GM21515 (cell line): ENCODE results near the gene ZNF433.
"Not testable (repeated sequence)": the region's sequence is repeated elsewhere in the genome, so short reads cannot be mapped to it uniquely, and the experiment has no call there.

ENCODE experiments used
- ATAC-seq: cut with Tn5 transposase; IDR thresholded peaks from one replicate; pipeline ENCODE4 v1.9.1; 2021; ENCODE audit not compliant: unreplicated experiment

ZNF433 gene

GRCh38 chr19:11991921-11992320 lies 43.6 kb downstream of the ZNF433 start:
- not testable (repeated sequence) for ATAC-seq

- ATAC-seq, result no peak
Observed at GRCh38 chr19:11989112-11989456, 46.4 kb downstream of the ZNF433 start.

- peak; percentile 72 for ATAC-seq
Observed at GRCh38 chr19:11987405-11988281, 47.8 kb downstream of the ZNF433 start.

- no peak for ATAC-seq
Observed at GRCh38 chr19:11986754-11987153, 48.7 kb downstream of the ZNF433 start.

GRCh38 chr19:11984986-11985385 lies 50.5 kb downstream of the ZNF433 start:
- no peak for ATAC-seq

- no peak for ATAC-seq
Observed at GRCh38 chr19:11982526-11982925, 53.0 kb downstream of the ZNF433 start.

GRCh38 chr19:11979527-11979926 lies 56.0 kb downstream of the ZNF433 start:
- no peak for ATAC-seq

- no peak for ATAC-seq
Observed at GRCh38 chr19:11978492-11979100, 56.9 kb downstream of the ZNF433 start.

- ATAC-seq, result no peak
Observed at GRCh38 chr19:11973019-11973810, 62.3 kb downstream of the ZNF433 start.

- no peak for ATAC-seq
Observed at GRCh38 chr19:11971041-11971440, 64.4 kb downstream of the ZNF433 start.

GRCh38 chr19:11970174-11970573 lies 65.3 kb downstream of the ZNF433 start:
- ATAC-seq, result no peak

GRCh38 chr19:11964858-11965645 lies 70.4 kb downstream of the ZNF433 start, which contains the start of gene ZNF763:
TSS of gene ZNF763 (plus strand) at chr19:11965040. CDS start at chr19:11965209, 169 bp downstream.
- peak; percentile 84 for ATAC-seq
